Gastroesophageal sphincter (tissue), 3 donors: Measurements from ENCODE around the gene SLIT2.

Experiments used
- POLR2A ChIP-seq, 2 donors: fragments of 450-650 bp; IDR thresholded peaks; one replicate each; pipeline ENCODE4 v1.6.1; 2017; ENCODE audit warnings: antibody characterized with exemption in 2 of 2, mild to moderate bottlenecking in 2 of 2, moderate library complexity in 1 of 2
- TF ChIP-seq, protein P1 (sequence below), 4 experiments: fragments of 200-600 bp in 2 of 4; fragments of 450-650 bp in 2 of 4; sonication (generic) in 1 of 4; IDR thresholded peaks; one replicate each; pipeline ENCODE4 v1.5.1; 2017 to 2019; ENCODE audit warnings: antibody characterized with exemption in 4 of 4, mild to moderate bottlenecking in 2 of 4, moderate library complexity in 2 of 4

- TF ChIP-seq, protein P1, sequence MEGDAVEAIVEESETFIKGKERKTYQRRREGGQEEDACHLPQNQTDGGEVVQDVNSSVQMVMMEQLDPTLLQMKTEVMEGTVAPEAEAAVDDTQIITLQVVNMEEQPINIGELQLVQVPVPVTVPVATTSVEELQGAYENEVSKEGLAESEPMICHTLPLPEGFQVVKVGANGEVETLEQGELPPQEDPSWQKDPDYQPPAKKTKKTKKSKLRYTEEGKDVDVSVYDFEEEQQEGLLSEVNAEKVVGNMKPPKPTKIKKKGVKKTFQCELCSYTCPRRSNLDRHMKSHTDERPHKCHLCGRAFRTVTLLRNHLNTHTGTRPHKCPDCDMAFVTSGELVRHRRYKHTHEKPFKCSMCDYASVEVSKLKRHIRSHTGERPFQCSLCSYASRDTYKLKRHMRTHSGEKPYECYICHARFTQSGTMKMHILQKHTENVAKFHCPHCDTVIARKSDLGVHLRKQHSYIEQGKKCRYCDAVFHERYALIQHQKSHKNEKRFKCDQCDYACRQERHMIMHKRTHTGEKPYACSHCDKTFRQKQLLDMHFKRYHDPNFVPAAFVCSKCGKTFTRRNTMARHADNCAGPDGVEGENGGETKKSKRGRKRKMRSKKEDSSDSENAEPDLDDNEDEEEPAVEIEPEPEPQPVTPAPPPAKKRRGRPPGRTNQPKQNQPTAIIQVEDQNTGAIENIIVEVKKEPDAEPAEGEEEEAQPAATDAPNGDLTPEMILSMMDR (IDR thresholded peaks at IDR 0.05), result no peak
- TF ChIP-seq POLR2A (IDR thresholded peaks at IDR 0.05), result no peak
These were observed 33.8 kb upstream of the SLIT2 start for GRCh38 chr4:20217951-20218350.
